Measurements from ENCODE around the gene ANKRD18A. TPM values are rescaled to one million over a fixed set of nuclear protein-coding genes. Genes with fewer than 3 reads are reported as not detected.

Gene ANKRD18A
- total RNA-seq, 4 donors from 2014 or later, result 0.13 to 1.9 (median 0.48) TPM; not detected in 1

- ATAC-seq (ENCODE audit: low FRiP score), result no peak
- no peak for DNase-seq (ENCODE audit: low spot score)
- no peak for TF ChIP-seq CTCF (IDR thresholded peaks at IDR 0.05)
These were observed 22.8 kb upstream of the ANKRD18A start for GRCh38 chr9:38642951-38643814.

- DNase-seq (ENCODE audit: low spot score) (no peak), ATAC-seq (ENCODE audit: low FRiP score) (no peak)
- no peak for TF ChIP-seq CTCF (IDR thresholded peaks at IDR 0.05)
These were observed 21.8 kb upstream of the ANKRD18A start for GRCh38 chr9:38641985-38642864.

GRCh38 chr9:38641142-38641541 lies 20.7 kb upstream of the ANKRD18A start:
- TF ChIP-seq CTCF (IDR thresholded peaks at IDR 0.05), result no peak
- no peak for ATAC-seq (ENCODE audit: low FRiP score)
- no peak for DNase-seq (ENCODE audit: low spot score)

- no peak for DNase-seq (ENCODE audit: low spot score)
- no peak for ATAC-seq (ENCODE audit: low FRiP score)
- TF ChIP-seq CTCF (IDR thresholded peaks at IDR 0.05), result no peak
These were observed 19.2 kb upstream of the ANKRD18A start for GRCh38 chr9:38639577-38639940.

- ATAC-seq (ENCODE audit: low FRiP score) (no peak), DNase-seq (ENCODE audit: low spot score) (no peak)
- no peak for TF ChIP-seq CTCF (IDR thresholded peaks at IDR 0.05)
These were observed 18.6 kb upstream of the ANKRD18A start for GRCh38 chr9:38638881-38639576.

GRCh38 chr9:38634315-38634714 lies 13.9 kb upstream of the ANKRD18A start:
- TF ChIP-seq CTCF (IDR thresholded peaks at IDR 0.05), result no peak
- ATAC-seq (ENCODE audit: low FRiP score) (no peak), DNase-seq (ENCODE audit: low spot score) (no peak)

Measured in omental fat pad (tissue), 4 donors.